K562 (cell line): ENCODE measurements around the gene LRCH1. TPM values are rescaled to one million over a fixed set of nuclear protein-coding genes. Genes with fewer than 3 reads are reported as not detected.

Source experiments
- AFF4 ChIP-seq: sonication (generic); formaldehyde crosslinking; IDR thresholded peaks from 2 replicates; pipeline ENCODE4 v1.8.0; 2023; ENCODE audit warnings: mild to moderate bottlenecking, missing genetic modification reagents
- ARID2 ChIP-seq: fragments of 450-650 bp; IDR thresholded peaks from 2 replicates; pipeline ENCODE4 v1.6.1; 2017; ENCODE audit warnings: antibody characterized with exemption, mild to moderate bottlenecking
- NFXL1 ChIP-seq: fragments of 450-650 bp; formaldehyde crosslinking; IDR thresholded peaks from 2 replicates; pipeline ENCODE4 v1.4.0; 2021; ENCODE audit warnings: mild to moderate bottlenecking
- PCBP2 ChIP-seq: fragments of 200-400 bp; formaldehyde crosslinking; IDR thresholded peaks from 2 replicates; pipeline ENCODE4 v1.6.1; 2018; ENCODE audit warnings: low read length, low read depth, mild to moderate bottlenecking, moderate library complexity; ENCODE audit not compliant: poor library complexity, severe bottlenecking
- SPI1 ChIP-seq: IDR thresholded peaks from 2 replicates; pipeline ENCODE4 v1.6.1; 2011; ENCODE audit warnings: low read depth, low read length, control low read depth, borderline replicate concordance
- TCF7 ChIP-seq: sonication (generic); IDR thresholded peaks from 2 replicates; pipeline ENCODE4 v1.6.1; 2016; ENCODE audit warnings: antibody characterized with exemption, borderline replicate concordance
- VEZF1 ChIP-seq: fragments of 200-800 bp; sonication (Bioruptor generic); IDR thresholded peaks from 2 replicates; pipeline ENCODE4 v1.6.1; 2017; ENCODE audit warnings: missing genetic modification characterization, missing compliant biosample characterization
- ZNF699 ChIP-seq: fragments of 250-450 bp; sonication (Bioruptor Pico); IDR thresholded peaks from 2 replicates; pipeline ENCODE4 v1.8.0; 2021; ENCODE audit warnings: mild to moderate bottlenecking, moderate library complexity; ENCODE audit not compliant: insufficient replicate concordance
- polyA plus RNA-seq, 8 experiments: library from polyadenylated mRNA; depleted of rRNA in 4 of 8; stranded (reverse) in 5 of 8; unstranded in 3 of 8; fragments of >200 nt; fragmentation: Nextera tagmentation in 2 of 8; fragmentation: Illumina TruSeq in 1 of 8; extraction: Ambion mirVana in 2 of 8; extraction: Trizol in 1 of 8; gene quantifications; 2 replicates each; pipeline versions ENCODE4 v1.2.1 to v1.2.3, GENCODE V29; 2011 to 2014; ENCODE audit warnings: inconsistent platforms in 1 of 8, missing spikeins in 1 of 8
- total RNA-seq, 7 experiments: library from RNA; depleted of rRNA in 6 of 7; stranded (reverse); fragments of >200 nt in 6 of 7; fragmentation: Illumina TruSeq in 2 of 7; extraction: Trizol in 2 of 7; gene quantifications; 2 replicates each; pipeline versions ENCODE4 v1.2.1 to v1.2.3, GENCODE V29; 2011 to 2021; ENCODE audit warnings: low replicate concordance in 1 of 7

The LRCH1 gene
- total and polyA plus RNA-seq, 9 of the 15 experiments (the other 6 are each of a cell fraction or from before 2014, with no cell fraction given) = 1.1 to 6.8 (median 3.7) TPM

GRCh38 chr13:46687810-46688209 lies 134.8 kb downstream of the LRCH1 start (continued):
- TF ChIP-seq NFXL1 (CRISPR knock-in tag) = no peak
- TF ChIP-seq TCF7 = no peak
- no peak for TF ChIP-seq ARID2
- TF ChIP-seq AFF4 (CRISPR knock-in tag) = no peak
- TF ChIP-seq ZNF699 (CRISPR knock-in tag) = no peak
- TF ChIP-seq PCBP2 = no peak
- TF ChIP-seq SPI1 = no peak
- TF ChIP-seq VEZF1 (CRISPR knock-in tag) = no peak
